Astrocyte of the hippocampus (primary cell): Measurements from ENCODE around the gene AHDC1.
"Not testable (repeated sequence)": the region's sequence is repeated elsewhere in the genome, so short reads cannot be mapped to it uniquely, and the experiment has no call there.

Experiments
- DNase-seq: peaks from one replicate; pipeline ENCODE4 v3.0.0; 2011; ENCODE audit warnings: low read depth, low spot score

The AHDC1 gene

DNA sequence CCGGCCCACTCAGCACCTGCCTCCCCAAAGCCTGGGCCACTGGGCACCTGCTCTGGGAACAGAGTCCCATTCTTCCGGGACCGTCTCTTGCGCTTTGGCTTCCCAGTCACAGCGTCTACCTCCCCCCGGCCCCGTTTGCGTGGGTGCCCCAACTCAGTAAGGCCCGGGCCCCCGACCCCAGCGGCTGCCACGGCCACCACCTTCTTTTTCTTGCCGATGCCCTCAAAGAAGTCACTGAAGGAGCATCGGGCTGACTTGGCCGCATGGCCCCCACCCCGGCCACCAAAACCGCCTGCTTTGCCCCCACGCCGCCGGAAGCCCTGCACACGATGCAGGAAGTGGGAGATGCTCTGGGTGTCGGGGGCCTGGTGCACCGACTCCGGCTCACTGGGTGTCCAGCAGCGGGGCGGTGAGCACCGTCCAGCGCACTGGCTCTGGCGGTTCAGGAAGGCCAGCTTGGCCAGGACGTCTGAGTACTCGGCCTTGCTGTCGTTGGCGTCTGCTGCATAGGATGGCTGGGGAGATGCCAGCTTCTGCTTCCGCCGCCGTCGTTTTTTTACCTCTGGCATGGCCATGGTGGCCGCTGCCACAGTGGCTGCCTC is 54.0 kb downstream of the AHDC1 start:
- DNase-seq, result no peak

DNA sequence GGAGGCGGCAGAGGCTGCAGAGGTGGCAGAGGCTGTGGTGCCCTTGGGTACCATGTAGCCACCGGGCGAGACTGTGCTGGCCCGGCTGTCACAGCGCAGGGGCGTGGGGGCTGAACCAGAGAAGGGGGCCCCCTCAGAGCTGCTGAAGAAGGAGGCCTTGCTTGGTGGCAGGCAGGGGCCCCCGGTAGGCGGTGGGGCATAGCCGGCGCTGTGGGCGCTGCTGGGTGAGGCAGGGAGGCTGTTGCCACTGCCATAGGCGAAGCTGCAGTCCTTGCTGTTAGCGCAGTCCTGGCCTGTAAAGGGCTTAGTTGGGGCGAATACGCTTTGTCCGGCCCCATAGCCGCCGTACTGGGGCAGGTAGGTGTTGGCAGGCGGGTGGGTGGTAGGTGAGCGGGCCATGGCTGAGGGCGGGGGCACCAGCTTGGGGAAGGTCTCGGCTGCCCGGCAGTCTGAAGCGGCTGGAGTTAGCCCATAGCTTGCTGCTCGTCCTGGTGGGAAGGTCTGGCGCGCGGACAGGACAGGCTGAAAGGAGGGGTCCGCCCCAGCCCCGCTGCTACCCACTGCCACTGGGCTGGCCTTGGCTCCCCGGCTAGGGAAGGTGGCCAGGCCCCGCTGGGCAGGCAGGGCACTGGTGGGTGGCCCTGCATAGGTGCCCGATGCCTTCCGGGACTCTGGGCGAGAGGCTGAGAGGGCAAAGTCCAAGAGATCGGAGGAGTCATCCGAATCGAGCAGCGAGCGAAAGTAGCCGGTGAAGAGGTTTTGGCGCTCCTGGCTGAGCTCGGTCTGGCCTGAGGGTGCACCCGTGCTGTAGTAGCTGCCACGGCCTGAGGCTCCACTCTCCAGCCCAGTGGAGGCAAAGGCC is 54.9 kb downstream of the AHDC1 start:
- DNase-seq, result no peak

DNA sequence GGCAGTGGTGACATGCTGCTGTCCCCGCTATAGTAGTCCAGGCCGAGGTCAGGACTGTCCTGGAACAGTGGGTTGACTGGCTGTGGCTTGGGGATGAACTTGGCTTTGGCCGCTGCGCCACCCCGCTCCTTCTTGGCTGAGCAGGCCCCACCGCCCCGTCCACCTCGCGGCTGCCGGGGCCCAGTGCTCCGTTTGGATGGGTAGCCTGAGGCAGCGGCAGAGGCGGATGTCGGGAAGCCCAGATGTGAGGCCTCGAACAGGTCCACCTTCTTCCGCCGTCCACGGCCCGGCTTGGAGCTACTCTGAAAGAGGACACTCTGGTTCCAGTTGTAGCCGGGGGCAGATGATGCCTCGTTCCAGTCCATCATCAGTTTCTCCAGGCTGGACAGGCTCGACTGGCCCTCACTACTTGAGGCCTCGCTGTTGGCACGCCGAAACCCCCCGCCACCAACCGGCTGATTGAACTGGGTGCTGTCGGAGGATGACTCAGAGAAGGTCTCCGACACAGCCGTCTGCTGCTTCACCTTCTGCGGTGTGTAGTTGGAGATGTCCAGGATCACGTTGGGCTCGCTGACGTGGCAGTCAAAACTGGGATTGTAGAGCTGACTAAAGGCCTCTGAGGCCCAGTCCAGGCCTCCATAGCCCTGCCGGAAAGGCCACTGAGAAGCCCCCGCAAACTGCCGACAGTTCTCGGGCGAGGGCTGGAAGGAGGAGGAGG is 55.6 kb downstream of the AHDC1 start:
- no peak for DNase-seq

DNA sequence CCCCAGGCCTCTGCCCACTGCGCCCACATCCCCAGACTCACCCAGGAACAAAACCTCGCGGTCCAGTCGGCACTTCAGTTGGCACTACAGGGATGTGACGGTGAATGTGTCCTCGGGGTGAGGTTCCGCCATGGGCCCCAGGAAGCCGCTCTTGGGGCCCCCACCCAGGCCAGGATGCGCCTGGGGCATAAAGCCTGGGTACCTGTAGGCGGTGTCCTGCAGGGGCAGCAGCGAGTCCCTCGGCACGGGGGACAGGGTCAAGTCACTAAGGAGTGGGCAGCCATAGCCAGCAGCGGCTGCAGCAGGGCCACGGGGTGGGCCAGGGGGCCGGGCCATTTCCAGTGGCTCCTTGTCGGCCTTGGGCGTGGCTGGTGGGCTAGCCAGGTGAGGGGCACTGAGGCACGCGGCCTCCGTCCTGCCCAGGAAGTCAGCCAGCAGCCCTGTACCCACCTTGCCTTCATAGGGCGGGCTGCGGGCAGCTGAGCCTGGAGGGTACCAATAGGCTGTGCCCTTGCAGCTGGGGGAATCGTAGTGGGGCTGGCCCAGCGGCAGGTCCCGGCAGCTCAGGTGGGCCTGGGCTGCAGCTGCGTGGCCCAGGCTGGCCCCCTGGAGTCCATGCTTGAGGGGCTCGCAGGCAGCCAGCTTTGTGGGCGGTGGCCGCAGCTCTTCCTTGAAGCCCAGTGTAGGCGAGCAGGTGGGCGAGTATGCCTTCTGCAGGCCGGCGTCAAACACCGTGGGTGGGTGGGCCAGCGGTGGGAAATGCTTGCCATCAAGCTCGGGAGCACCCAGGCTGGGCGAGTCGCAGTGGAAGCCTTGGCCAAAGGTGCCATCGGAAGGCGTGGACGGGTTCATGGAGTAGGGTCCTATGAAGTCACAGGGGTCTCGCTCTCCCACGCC is 56.5 kb downstream of the AHDC1 start:
- no peak for DNase-seq

DNA sequence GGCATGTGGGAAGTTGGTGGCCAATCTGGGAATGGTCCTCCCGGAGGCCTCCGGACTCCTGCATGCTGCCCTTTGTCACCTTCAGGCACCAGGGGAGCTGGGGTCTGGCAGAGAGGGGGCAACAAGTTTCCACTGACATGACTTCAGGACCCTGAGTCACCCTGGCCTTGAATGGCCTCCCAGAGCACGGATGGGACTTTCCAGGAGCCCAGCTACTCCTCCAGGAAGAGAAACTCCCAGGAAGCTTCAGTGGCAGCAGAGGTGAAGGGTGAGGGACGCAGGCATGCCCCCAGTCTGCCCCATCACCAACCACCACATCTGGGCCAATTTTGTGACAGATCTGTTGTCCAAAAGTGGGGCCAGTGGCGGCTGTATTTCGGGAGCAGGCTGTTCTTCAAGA is 58.1 kb downstream of the AHDC1 start:
- no peak for DNase-seq

DNA sequence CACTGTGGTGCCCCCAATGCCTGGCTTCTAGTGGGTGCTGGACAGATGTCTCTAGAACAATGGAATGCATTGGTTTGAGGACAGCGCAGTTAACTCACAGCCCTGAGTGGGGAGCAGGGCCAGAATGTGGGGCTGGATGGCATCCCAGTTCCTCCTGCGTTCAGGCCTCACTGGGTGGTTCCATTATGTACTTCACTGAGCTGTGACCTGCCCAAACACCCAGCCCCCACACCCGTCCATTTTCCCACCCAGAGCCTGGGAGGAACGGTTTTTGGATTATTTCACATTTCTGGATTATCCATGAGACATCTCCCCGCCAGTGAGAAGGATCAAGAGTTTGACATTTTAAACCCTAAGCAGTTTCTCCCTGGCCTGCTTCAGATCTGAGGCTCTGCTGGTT is 58.7 kb downstream of the AHDC1 start:
- DNase-seq, result peak; percentile 82

DNA sequence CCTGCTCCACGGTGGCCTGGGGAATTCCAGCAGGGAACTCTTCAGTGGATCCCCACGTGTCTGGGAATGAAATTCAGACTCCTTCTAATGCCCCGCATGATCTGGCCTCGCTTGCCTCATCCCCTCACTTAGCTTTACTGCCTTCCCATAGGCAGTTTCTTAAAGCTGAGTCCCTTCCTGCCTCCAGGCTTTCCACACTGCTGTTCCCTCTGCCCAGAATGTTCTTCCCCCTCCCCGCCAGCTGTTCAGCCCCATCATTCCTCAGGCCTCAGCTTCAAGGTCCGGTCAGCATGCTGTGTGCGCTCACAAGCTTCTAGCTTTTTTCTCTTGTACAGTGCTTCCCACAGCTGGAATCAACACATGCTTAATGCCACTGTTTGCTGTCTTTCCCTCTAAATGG is 59.1 kb downstream of the AHDC1 start:
- no peak for DNase-seq

DNA sequence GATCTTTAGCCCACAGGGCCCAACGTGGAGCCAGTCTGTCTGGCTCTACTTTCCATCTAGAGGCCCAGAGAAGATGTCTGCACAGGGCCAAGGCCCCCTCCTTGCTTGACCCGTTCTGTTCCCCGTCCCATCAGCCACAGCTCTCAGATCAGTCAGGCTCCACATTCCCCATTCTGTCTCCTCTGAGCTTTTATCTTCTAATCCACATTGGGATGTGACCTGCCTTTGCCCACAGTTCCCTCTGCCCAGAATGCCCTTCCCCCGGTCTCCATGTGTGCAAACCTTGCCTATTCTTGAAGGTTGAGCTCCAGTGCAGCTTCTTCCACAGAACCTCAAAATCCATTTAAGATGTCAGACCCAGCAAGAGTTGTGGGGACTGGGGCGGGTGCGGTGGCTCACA is 60.7 kb downstream of the AHDC1 start:
- no peak for DNase-seq

DNA sequence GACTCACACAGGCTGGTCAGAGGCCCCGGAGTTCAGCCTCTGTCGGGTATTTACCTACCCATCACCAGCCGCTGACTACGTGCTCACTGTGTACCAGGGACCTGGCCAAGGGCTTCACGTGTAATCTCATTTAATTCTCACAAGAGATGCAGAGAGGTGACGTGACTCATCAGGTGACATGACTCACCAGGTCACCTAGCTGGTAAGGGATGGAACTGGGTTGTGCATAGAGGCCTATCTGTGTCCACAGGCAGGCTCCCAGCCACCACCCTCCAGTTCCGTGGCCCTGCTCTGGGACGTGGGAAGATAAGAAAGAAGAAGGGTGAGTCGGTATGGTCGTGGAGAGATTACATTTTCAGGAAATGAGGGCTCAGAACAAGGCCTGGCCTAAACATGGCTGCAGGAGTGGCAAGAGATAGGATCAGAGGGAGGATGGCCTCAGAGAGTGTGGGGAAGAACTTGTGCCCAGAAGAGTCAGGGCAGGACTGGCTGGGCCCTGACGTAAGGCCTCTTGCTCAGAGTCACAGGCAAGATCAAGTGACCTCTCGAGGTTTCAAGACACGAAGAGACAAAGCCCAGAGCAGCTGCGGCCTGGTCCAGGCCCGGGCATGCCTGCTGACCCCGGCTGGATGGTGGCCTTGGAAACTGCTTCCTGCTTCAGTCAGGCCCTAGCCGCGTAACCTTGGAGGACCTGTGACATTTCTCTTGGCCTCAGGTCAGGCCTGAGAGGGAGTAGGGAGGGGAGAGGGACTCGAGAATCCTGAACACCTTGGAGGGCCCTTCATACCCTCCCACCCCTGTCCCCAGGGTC is 61.3 kb downstream of the AHDC1 start:
- DNase-seq, result peak; percentile 62

DNA sequence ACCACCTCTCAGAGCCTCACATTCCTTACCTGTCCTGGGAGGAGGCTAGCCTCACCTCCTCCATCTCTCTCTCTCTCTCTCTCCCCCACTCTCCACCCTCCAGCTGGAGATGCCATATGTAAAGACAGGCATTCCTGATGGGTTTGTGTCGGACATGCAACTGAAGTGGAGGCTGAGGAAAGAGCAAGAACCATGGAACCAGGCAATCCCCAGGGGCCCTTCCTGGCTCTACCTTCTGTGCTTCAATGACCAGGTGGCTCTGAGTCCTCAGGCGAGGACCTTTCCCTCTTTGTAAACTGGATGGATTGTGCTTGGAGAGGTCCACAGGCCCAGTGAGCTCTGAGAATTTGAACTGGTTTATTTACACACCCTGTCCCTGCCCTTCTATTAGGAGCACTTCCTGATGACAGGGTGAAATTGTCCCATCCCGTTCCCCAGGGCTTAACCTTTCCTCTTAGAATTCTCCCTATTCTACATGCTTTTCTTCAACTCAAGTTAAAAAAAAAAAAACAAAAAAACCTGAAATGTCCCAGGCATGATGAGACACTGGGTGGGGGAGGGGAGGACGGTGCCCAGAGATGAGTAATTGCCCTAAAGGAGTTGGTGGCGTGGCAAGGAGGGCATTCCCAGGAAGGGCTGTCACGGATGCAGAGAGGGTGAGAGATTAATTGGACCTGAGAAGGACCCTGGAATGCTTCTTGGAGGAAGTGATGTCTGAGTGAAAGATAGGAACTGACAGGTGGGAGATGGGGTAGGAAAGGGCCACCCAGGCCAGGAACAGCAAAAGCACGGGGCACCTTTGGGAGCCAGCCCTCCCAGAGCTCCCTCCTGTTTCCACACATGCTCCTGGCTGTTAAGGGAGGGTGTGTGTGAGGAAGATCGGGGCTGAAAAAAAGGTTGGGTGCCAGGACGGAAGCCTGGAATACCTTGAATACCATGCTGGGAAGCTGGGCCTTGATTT is 63.8 kb downstream of the AHDC1 start:
- peak; percentile 81 for DNase-seq

DNA sequence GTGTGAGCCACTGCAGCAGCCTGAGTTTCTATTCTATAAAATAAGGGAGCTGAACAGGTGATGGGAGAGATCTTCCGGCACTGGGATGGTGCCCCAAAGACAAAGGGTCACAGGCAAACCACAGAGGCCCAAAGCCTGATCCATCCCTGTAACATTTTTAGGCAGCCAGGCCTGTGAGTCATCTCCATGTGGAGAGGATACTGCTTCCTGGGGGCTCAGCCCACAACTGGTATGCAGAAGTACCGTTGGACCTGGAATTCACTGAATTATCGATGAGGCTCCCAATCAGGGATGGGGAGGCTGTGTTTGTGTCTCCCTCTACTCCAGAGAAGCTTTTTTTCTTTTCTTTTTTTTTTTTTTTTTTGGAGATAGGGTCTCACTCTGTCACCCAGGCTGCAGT is 65.2 kb downstream of the AHDC1 start:
- DNase-seq, result peak; percentile 74

DNA sequence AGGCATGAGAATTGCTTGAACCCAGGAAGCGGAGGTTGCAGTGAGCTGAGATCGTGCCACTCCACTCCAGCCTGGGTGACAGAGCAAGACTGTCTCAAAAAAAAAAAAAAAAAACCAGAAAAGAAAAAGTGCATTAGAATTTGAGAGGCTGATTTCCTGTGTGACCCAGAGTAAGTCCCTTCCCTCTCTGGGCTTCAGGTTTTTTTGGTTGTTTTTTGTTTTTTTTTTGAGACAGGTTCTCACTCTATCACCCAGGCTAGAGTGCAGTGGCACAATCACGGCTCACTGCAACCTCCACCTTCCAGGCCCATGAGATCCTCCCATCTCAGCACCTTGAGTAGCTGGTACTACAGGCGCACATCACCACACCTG is 65.7 kb downstream of the AHDC1 start:
- not testable (repeated sequence) for DNase-seq

DNA sequence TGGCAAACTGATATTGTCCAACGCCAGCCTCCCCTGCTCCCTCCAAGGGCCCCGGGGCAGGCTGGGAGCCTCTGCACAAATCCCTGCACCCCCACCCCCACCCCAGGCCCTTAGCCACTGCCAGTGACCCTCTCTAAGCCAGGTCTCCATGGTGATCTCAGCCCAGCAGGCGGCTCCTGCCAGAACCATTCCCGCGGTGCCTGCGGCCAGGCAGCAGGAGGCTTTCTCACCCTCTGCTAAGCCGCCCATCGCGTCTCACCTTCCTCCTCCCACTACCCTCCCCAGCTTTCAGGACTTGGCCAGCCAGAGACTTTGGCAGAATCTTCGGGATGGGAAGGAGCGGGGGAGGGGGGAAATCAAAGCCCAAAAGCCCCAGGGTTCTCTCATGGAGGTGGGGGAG is 67.2 kb downstream of the AHDC1 start:
- DNase-seq, result peak; percentile 98

DNA sequence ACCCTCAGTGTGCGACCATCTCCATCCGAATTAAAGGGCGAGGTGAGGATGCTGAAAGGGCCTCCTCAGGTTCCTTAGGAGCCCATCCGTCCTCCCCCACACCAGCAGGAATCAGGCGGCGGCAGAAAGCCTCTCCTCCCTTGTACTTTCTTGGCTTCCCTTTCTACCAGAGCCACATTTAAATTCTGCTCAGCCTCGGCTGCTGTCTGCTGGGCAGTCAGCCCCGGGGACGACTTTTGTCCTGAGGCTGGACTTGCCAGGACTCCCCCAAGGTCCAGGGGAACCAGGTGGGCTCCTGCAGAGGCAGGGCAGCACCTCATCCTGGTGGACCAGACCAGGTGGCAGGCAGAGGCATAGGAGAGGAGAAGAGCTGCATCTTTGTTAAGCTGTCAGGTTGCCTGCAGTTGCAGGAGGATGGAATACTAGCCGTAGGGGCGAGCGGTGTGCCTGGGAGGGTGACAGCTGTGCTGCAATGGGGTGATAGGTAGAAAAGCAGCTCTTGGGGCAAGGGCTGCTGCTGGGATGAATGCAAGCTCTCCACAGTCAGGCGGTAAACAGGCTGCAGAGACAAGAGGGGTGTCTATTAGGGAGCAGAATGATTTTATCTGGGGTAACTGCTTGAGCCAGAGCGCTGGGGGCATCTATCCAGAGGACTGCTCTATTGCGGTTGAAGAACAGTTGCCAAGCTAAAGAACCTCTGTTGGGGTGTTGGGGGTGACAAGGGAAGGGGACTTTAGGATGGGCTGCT is 67.8 kb downstream of the AHDC1 start:
- DNase-seq, result peak; percentile 43

DNA sequence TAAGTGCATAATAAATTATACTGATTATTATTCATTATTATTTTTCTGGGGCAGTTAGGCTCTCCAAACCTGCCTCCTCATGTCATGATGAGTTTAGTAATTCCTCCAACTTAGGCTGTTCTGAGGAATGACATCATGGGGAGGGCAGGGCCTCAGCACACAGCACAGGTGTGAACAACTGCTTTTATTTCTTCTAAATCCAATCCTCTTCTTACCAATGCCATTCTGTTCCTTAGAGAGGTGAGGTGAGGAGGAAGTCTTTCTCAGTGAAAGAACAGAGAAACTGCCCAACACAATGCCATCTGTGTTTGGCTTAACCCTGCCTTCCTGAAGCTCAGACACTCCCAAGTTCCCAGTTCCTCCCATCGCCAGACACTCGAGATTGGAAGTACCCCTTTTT is 68.6 kb downstream of the AHDC1 start:
- DNase-seq, result no peak

DNA sequence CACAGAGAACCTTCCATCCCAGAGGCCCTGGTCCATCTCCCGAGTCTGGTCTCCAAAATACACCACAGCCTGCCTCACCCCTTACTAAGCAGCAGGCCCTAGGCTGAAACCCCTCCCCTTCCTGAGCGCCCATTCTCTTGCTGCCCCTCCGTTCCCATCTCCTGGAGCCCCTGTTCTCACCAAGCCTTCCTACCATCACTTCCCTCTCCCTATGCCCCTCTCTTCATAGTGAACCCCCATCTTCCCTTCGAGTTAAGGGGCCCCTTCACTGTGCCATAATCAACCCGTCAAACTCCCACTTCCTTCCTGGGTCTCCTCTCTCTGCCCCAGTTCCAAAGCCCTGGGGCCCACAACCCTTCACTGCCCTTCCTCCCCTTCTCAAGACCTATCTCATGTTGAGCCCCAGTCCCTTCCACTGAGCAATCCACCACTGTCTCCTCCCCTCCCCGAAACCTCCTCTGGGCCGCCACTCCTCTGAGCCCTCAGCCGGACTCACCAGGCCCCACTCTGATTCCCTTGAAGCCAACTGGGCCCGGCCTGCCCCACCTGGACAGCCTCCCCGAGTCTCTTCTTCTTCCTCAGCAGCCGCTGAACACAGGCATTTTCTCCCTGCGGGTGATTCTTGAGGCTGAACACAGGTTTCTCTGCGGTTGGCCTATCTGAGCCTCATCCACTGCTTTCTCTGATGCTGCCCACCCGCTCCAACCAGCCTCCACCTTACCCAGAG is 71.8 kb downstream of the AHDC1 start:
- DNase-seq, result no peak

DNA sequence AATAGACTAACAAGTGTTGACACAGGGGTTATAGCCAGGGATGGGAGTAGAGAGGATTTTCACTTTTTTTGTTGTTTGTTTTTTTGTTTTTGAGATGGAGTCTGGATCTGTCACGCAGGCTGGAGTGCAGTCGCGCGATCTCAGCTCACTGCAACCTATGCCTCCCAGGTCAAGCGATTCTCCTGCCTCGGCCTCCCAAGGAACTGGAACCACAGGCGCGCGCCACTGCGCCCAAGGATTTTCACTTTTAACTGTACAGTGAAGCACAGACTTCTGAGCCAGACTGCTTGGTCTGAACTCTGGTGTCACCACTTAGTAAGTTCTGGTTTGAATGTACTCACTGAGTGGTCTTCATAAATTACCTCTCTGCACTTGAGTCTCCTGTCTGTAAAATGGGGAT is 73.8 kb downstream of the AHDC1 start:
- DNase-seq, result no peak

DNA sequence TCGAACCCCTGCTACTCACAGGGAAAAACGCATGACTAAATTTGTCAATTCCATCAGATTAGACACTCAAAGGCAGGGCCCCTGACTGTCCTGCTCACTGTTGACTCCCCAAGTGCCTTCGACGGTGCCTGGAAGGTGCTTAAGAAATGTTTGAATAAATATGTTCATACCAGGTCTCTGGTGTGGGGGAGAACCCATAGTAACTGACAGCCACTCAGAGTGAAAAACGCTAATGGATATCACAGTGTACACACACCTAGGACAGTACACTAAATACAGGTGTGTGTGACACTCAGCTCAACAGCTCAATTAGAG is 74.3 kb downstream of the AHDC1 start:
- no peak for DNase-seq
